CD4-positive, alpha-beta T cell treated with Interleukin-4 for 1 hour (primary cell): ENCODE results near the gene LIN7B.
"Not testable (repeated sequence)": the region's sequence is repeated elsewhere in the genome, so short reads cannot be mapped to it uniquely, and the experiment has no call there.

Experiments used
- DNase-seq, 2 donors: peaks; one replicate each; pipeline ENCODE4 v3.0.0-alpha.2; 2020 to 2022

LIN7B gene

GRCh38 chr19:49119411-49120324 is 5.5 kb downstream of the LIN7B start, which contains the start of gene PPFIA3:
Gene PPFIA3 (plus strand): TSS chr19:49119544. CDS start chr19:49127874, 8,330 bp downstream.
- DNase-seq, result peak in 1 of 2 donors; percentile 30

- no peak for DNase-seq
Observed at GRCh38 chr19:49120325-49120683, 6.1 kb downstream of the LIN7B start.

- DNase-seq, result no peak
Observed at GRCh38 chr19:49120868-49121267, 6.7 kb downstream of the LIN7B start.

- not testable (repeated sequence) for DNase-seq
Observed at GRCh38 chr19:49121841-49122240, 7.7 kb downstream of the LIN7B start.

- DNase-seq, result not testable (repeated sequence)
Observed at GRCh38 chr19:49123285-49123684, 9.1 kb downstream of the LIN7B start.

- DNase-seq, result no peak
Observed at GRCh38 chr19:49125025-49125731, 11.0 kb downstream of the LIN7B start.

GRCh38 chr19:49126575-49126974 is 12.4 kb downstream of the LIN7B start:
- DNase-seq, result no peak

- not testable (repeated sequence) for DNase-seq
Observed at GRCh38 chr19:49127225-49127624, 13.1 kb downstream of the LIN7B start.

GRCh38 chr19:49127674-49128544 is 13.7 kb downstream of the LIN7B start:
- peak; percentile 96 to 98 for DNase-seq

GRCh38 chr19:49128545-49129237 is 14.5 kb downstream of the LIN7B start:
- no peak for DNase-seq

GRCh38 chr19:49129238-49129583 is 15.0 kb downstream of the LIN7B start:
- DNase-seq, result no peak

- DNase-seq, result no peak
Observed at GRCh38 chr19:49130325-49130724, 16.2 kb downstream of the LIN7B start.

- peak; percentile 47 to 50 for DNase-seq
Observed at GRCh38 chr19:49132974-49133609, 18.9 kb downstream of the LIN7B start.

- peak; percentile 49 to 56 for DNase-seq
Observed at GRCh38 chr19:49133621-49134454, 19.7 kb downstream of the LIN7B start.

GRCh38 chr19:49135686-49136085 is 21.5 kb downstream of the LIN7B start:
- no peak for DNase-seq

- DNase-seq, result no peak
Observed at GRCh38 chr19:49136771-49137171, 22.6 kb downstream of the LIN7B start.

GRCh38 chr19:49140951-49141350 is 26.8 kb downstream of the LIN7B start:
- no peak for DNase-seq

GRCh38 chr19:49141352-49141751 is 27.2 kb downstream of the LIN7B start:
- DNase-seq, result no peak

GRCh38 chr19:49142866-49143335 is 28.7 kb downstream of the LIN7B start:
- peak; percentile 66 to 75 for DNase-seq

GRCh38 chr19:49145573-49146407 is 31.6 kb downstream of the LIN7B start:
- peak; percentile 68 to 76 for DNase-seq
